ENCODE data around the gene HSH2D.

HSH2D gene

GRCh38 chr19:16155128-16155527 lies 11.6 kb downstream of the HSH2D start (continued):
- no peak for TF ChIP-seq ARNTL (CRISPR knock-in tag; IDR thresholded peaks at IDR 0.05; ENCODE audit: borderline replicate concordance, low read depth)
- TF ChIP-seq TCF4 (CRISPR knock-in tag; IDR thresholded peaks at IDR 0.05; ENCODE audit: borderline replicate concordance), result no peak

GRCh38 chr19:16156904-16157303 lies 13.4 kb downstream of the HSH2D start:
- TF ChIP-seq ZNF70 (CRISPR knock-in tag; IDR thresholded peaks at IDR 0.05) (no peak), SNAI2 (CRISPR knock-in tag; IDR thresholded peaks at IDR 0.05) (no peak)
- TF ChIP-seq, protein P1, sequence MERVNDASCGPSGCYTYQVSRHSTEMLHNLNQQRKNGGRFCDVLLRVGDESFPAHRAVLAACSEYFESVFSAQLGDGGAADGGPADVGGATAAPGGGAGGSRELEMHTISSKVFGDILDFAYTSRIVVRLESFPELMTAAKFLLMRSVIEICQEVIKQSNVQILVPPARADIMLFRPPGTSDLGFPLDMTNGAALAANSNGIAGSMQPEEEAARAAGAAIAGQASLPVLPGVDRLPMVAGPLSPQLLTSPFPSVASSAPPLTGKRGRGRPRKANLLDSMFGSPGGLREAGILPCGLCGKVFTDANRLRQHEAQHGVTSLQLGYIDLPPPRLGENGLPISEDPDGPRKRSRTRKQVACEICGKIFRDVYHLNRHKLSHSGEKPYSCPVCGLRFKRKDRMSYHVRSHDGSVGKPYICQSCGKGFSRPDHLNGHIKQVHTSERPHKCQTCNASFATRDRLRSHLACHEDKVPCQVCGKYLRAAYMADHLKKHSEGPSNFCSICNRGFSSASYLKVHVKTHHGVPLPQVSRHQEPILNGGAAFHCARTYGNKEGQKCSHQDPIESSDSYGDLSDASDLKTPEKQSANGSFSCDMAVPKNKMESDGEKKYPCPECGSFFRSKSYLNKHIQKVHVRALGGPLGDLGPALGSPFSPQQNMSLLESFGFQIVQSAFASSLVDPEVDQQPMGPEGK (CRISPR knock-in tag; IDR thresholded peaks at IDR 0.05; ENCODE audit: borderline replicate concordance), result no peak

GRCh38 chr19:16157601-16158000 lies 14.1 kb downstream of the HSH2D start:
- no peak for TF ChIP-seq ZFP3 (CRISPR knock-in tag; IDR thresholded peaks at IDR 0.05)
- no peak for TF ChIP-seq ISL1 (CRISPR knock-in tag; IDR thresholded peaks at IDR 0.05)
- no peak for TF ChIP-seq ZFP30 (CRISPR knock-in tag; IDR thresholded peaks at IDR 0.05)
- no peak for ATAC-seq

More at GRCh38 chr19:16156904-16157303, 13.4 kb downstream of the HSH2D start:
- ATAC-seq, result no peak

DNA sequence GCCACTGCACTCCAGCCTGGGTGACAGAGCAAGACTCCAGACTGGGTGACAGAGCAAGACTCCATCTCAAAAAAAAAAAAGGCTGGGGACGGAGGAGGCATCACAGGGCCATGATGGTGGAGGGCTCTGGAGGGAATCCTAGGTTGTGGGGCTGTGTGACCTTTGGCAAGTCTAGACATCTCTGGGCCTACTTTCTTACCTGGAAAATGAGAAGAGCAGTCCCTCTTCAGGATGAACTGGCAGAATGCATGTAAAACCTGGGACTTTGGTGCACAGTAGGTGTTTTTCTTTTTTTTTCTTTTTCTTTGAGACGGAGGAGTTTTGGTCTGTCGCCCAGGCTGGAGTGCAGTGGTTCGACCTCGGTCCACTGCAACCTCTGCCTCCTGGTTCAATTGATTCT lies 16.2 kb downstream of the HSH2D start:
- no peak for ATAC-seq
- no peak for TF ChIP-seq TCF4 (CRISPR knock-in tag; IDR thresholded peaks at IDR 0.05; ENCODE audit: borderline replicate concordance)
- TF ChIP-seq SNAI2 (CRISPR knock-in tag; IDR thresholded peaks at IDR 0.05), result no peak
- no peak for TF ChIP-seq BACH2 (CRISPR knock-in tag; IDR thresholded peaks at IDR 0.05; ENCODE audit: borderline replicate concordance)
- TF ChIP-seq GLIS3 (CRISPR knock-in tag; IDR thresholded peaks at IDR 0.05), result no peak
- no peak for TF ChIP-seq TSHZ2 (CRISPR knock-in tag; IDR thresholded peaks at IDR 0.05)
- TF ChIP-seq CSDC2 (CRISPR knock-in tag; IDR thresholded peaks at IDR 0.05), result no peak

GRCh38 chr19:16160445-16160942 lies 17.0 kb downstream of the HSH2D start:
- no peak for TF ChIP-seq ZNF70 (CRISPR knock-in tag; IDR thresholded peaks at IDR 0.05)
- TF ChIP-seq PPARA (CRISPR knock-in tag; IDR thresholded peaks at IDR 0.05; ENCODE audit: borderline replicate concordance), result no peak
- no peak for TF ChIP-seq TSHZ2 (CRISPR knock-in tag; IDR thresholded peaks at IDR 0.05)
- TF ChIP-seq CSDC2 (CRISPR knock-in tag; IDR thresholded peaks at IDR 0.05), result no peak
- TF ChIP-seq ZC3H10 (CRISPR knock-in tag; IDR thresholded peaks at IDR 0.05), result no peak
- TF ChIP-seq, protein P1 (CRISPR knock-in tag; IDR thresholded peaks at IDR 0.05; ENCODE audit: borderline replicate concordance), result no peak
- no peak for ATAC-seq

Measured in SK-N-SH treated with all-trans-retinoic acid at 6 μM for 48 hours (cell line).